Astrocyte of the cerebellum (primary cell): ENCODE results near the gene GTF3C1.

Source experiments
- DNase-seq: peaks from one replicate; pipeline ENCODE4 v3.0.0-alpha.2; 2011; ENCODE audit warnings: low read depth
- H3K4me3 ChIP-seq: 2 replicates; pipeline ENCODE4 v1.5.1; 2011; ENCODE audit warnings: mild to moderate bottlenecking, low read depth, low read length, moderate library complexity
- CTCF ChIP-seq: IDR thresholded peaks from 2 replicates; pipeline ENCODE4 v1.5.1; 2012; ENCODE audit warnings: low read length, low read depth, moderate library complexity, mild to moderate bottlenecking; ENCODE audit errors: missing control alignments
- in situ Hi-C: cut with HindIII; loops from 2 replicates; pipeline ENCODE4 v1.10.0; 2017; ENCODE audit warnings: low sequenced_read_pairs

The GTF3C1 gene

DNA sequence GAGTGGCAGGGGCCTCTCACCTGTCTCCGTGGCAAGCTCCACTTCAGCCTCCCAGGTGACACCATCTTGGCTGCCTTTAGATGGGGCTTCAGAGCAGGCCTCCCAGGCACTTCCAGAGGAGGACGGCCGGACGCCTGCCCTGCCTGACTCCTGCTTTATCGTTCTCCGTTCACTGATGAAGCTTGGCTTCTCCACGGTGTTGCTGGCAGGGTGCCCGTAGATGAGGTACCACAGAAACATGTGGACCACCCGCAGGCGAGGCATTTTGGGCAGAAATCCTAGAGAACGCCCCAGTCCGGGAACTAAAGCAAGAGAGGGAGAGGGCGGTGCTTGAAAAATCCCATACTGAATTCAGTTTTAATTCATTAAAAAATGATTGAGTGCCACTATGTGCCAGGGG is 54.5 kb downstream of the GTF3C1 start:
- TF ChIP-seq CTCF: no peak
- in situ Hi-C loops: no loop called here
- no peak overlapping the region for H3K4me3 ChIP-seq
- DNase-seq: peak; percentile 96

- DNase-seq: no peak
- in situ Hi-C loops: no loop called here
- TF ChIP-seq CTCF: no peak
- H3K4me3 ChIP-seq: no peak overlapping the region
These were observed 57.1 kb downstream of the GTF3C1 start for GRCh38 chr16:27492588-27492979.

DNA sequence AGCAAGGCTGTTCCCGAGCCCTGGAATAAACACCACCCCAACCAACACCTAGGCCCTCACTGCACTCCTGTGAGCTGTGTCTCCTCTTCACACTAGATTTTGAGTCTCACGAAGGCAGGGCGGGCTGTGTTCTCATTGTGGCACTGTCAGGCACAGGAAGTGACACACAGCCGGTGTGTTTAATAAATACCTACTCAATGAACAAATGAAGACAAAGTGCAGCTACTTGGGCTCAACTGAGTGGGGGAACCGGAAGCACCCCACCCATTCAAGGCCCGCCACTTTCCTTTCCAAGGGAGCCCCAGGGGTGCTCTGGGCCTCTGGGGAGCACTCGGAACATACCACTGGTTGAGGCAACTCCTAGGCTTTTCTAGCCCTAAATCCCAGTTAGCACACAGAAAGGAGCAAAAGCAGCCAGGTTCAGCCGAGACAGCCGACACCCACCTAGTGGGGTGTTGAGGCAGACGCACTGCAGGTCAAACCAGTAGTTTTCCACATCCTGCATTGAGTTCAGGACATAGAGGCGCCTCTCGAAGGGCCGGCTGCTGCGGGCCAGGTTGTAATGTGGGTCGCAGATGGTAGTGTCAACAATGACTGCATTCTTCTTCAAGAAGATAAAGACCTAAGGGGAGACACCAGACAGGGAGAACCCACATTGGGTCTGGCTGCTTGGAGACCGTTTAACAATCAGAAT is 57.7 kb downstream of the GTF3C1 start:
- no peak overlapping the region for H3K4me3 ChIP-seq
- no peak for TF ChIP-seq CTCF
- DNase-seq: no peak
- in situ Hi-C loops: no loop called here

- TF ChIP-seq CTCF: no peak
- DNase-seq: no peak
- no peak overlapping the region for H3K4me3 ChIP-seq
- in situ Hi-C loops: no loop called here
These were observed 59.8 kb downstream of the GTF3C1 start for GRCh38 chr16:27489906-27490305.

DNA sequence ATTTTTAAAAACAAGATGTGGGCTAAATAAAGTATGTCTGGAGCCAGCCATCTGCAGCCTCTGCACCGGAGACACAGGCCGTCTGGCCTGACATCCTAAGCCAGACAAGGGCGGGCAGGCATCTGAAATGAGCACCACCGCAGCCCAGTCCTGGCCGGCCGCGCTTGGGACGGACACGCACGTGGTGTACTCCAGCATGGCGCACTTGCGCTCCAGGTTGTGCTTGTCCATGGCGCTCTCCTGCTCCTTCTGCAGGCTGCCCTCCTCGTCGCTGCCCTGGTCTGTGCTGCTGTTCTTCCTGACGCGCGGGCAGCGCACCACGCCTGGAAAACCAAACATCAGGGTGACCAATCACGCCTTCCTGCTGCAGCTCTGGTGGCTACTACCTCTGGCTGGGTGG is 60.3 kb downstream of the GTF3C1 start:
- no peak for DNase-seq
- no peak for TF ChIP-seq CTCF
- in situ Hi-C loops: no loop called here
- no peak overlapping the region for H3K4me3 ChIP-seq

GRCh38 chr16:27486760-27487159 is 63.0 kb downstream of the GTF3C1 start:
- no peak overlapping the region for H3K4me3 ChIP-seq
- TF ChIP-seq CTCF: no peak
- in situ Hi-C loops: no loop called here
- no peak for DNase-seq
